Gastrocnemius medialis (tissue), 4 donors: Measurements from ENCODE around the gene MAPK6.

Source experiments
- POLR2A ChIP-seq, 2 donors: fragments of 450-650 bp; IDR thresholded peaks; one replicate each; pipeline ENCODE4 v1.6.1; 2017; ENCODE audit warnings: antibody characterized with exemption in 2 of 2, mild to moderate bottlenecking in 2 of 2, moderate library complexity in 2 of 2
- TF ChIP-seq, protein P1 (sequence below), 5 experiments: fragments of 450-650 bp in 3 of 5; fragments of 200-600 bp in 2 of 5; sonication (generic) in 2 of 5; IDR thresholded peaks in 4 of 5; conservative IDR thresholded peaks in 1 of 5; 1 replicate in 4 of 5; 2 replicates in 1 of 5; pipeline ENCODE4 v1.5.1; 2016 to 2019; ENCODE audit warnings: antibody characterized with exemption in 5 of 5, mild to moderate bottlenecking in 3 of 5, moderate library complexity in 3 of 5

GRCh38 chr15:52056496-52056895 is 37.5 kb downstream of the MAPK6 start:
- TF ChIP-seq, protein P1, sequence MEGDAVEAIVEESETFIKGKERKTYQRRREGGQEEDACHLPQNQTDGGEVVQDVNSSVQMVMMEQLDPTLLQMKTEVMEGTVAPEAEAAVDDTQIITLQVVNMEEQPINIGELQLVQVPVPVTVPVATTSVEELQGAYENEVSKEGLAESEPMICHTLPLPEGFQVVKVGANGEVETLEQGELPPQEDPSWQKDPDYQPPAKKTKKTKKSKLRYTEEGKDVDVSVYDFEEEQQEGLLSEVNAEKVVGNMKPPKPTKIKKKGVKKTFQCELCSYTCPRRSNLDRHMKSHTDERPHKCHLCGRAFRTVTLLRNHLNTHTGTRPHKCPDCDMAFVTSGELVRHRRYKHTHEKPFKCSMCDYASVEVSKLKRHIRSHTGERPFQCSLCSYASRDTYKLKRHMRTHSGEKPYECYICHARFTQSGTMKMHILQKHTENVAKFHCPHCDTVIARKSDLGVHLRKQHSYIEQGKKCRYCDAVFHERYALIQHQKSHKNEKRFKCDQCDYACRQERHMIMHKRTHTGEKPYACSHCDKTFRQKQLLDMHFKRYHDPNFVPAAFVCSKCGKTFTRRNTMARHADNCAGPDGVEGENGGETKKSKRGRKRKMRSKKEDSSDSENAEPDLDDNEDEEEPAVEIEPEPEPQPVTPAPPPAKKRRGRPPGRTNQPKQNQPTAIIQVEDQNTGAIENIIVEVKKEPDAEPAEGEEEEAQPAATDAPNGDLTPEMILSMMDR (IDR thresholded peaks at IDR 0.05 in 4 of 5, conservative IDR thresholded peaks at IDR 0.05 in 1 of 5) = no peak
- TF ChIP-seq POLR2A (IDR thresholded peaks at IDR 0.05) = no peak
